Mesothelial cell of epicardium (in vitro differentiated cells): ENCODE measurements around the gene TNFSF12. TPM values are rescaled to one million over a fixed set of nuclear protein-coding genes. Genes with fewer than 3 reads are reported as not detected.

Experiments used
- DNase-seq, 2 experiments: peaks; one replicate each; pipeline ENCODE4 v3.0.0; 2021; ENCODE audit warnings: low spot score in 2 of 2; ENCODE audit not compliant: unreplicated experiment in 2 of 2
- H3K27ac Mint-ChIP-seq: 2 replicates; pipeline ENCODE4 v1.8.0; 2021; ENCODE audit warnings: mixed read lengths
- H3K27me3 Mint-ChIP-seq: 2 replicates; pipeline ENCODE4 v1.8.0; 2021; ENCODE audit warnings: low read depth, mixed read lengths
- H3K36me3 Mint-ChIP-seq: 2 replicates; pipeline ENCODE4 v1.8.0; 2021; ENCODE audit warnings: mixed read lengths
- H3K4me1 Mint-ChIP-seq: 2 replicates; pipeline ENCODE4 v1.8.0; 2021; ENCODE audit warnings: mixed read lengths
- H3K4me3 Mint-ChIP-seq: 2 replicates; pipeline ENCODE4 v1.8.0; 2021; ENCODE audit warnings: mild to moderate bottlenecking, moderate library complexity, mixed read lengths
- H3K9me3 Mint-ChIP-seq: 2 replicates; pipeline ENCODE4 v1.8.0; 2021; ENCODE audit warnings: mixed read lengths
- total RNA-seq: library from RNA; stranded (reverse); gene quantifications from 3 replicates; pipeline ENCODE4 v1.2.1, GENCODE V29; 2021
- TF ChIP-seq, protein P1 (sequence below): fragments of 200-600 bp; sonication (generic); IDR thresholded peaks from one replicate; pipeline ENCODE4 v1.5.0; 2021; ENCODE audit warnings: antibody characterized with exemption; ENCODE audit not compliant: unreplicated experiment

The TNFSF12 gene
- total RNA-seq, 1 donor from 2014 or later, result 7.6 TPM

GRCh38 chr17:7587420-7588151 lies 38.7 kb downstream of the TNFSF12 start:
- H3K27ac Mint-ChIP-seq, result peak overlapping the region; percentile 30
- no peaks in the 10 kb centered on the region for H3K9me3 Mint-ChIP-seq
- no peak overlapping the region for H3K4me3 Mint-ChIP-seq
- no peak for DNase-seq
- peaks cover 14% of the 10 kb centered on the region for H3K36me3 Mint-ChIP-seq
- H3K27me3 Mint-ChIP-seq, result no peaks in the 10 kb centered on the region
- TF ChIP-seq, protein P1, sequence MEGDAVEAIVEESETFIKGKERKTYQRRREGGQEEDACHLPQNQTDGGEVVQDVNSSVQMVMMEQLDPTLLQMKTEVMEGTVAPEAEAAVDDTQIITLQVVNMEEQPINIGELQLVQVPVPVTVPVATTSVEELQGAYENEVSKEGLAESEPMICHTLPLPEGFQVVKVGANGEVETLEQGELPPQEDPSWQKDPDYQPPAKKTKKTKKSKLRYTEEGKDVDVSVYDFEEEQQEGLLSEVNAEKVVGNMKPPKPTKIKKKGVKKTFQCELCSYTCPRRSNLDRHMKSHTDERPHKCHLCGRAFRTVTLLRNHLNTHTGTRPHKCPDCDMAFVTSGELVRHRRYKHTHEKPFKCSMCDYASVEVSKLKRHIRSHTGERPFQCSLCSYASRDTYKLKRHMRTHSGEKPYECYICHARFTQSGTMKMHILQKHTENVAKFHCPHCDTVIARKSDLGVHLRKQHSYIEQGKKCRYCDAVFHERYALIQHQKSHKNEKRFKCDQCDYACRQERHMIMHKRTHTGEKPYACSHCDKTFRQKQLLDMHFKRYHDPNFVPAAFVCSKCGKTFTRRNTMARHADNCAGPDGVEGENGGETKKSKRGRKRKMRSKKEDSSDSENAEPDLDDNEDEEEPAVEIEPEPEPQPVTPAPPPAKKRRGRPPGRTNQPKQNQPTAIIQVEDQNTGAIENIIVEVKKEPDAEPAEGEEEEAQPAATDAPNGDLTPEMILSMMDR, result no peak
- H3K4me1 Mint-ChIP-seq, result peaks cover 34% of the 10 kb centered on the region

- no peak for DNase-seq
- Mint-ChIP-seq H3K27ac (no peak overlapping the region), H3K4me3 (peak overlapping the region; percentile 57)
Measured at GRCh38 chr17:7588553-7589203, 39.8 kb downstream of the TNFSF12 start.

GRCh38 chr17:7589204-7589868 lies 40.5 kb downstream of the TNFSF12 start:
- H3K27ac Mint-ChIP-seq, result no peak overlapping the region
- peaks cover 27% of the 10 kb centered on the region for H3K4me1 Mint-ChIP-seq
- peaks cover 28% of the 10 kb centered on the region for H3K36me3 Mint-ChIP-seq
- no peaks in the 10 kb centered on the region for H3K9me3 Mint-ChIP-seq
- peak; percentile 65 to 83 for DNase-seq
- TF ChIP-seq, protein P1, result peak; percentile 84
- H3K27me3 Mint-ChIP-seq, result no peaks in the 10 kb centered on the region
- H3K4me3 Mint-ChIP-seq, result peak overlapping the region; percentile 57

More at GRCh38 chr17:7588553-7589203, 39.8 kb downstream of the TNFSF12 start:
- H3K27me3 Mint-ChIP-seq, result no peaks in the 10 kb centered on the region
- H3K9me3 Mint-ChIP-seq, result no peaks in the 10 kb centered on the region
- H3K36me3 Mint-ChIP-seq, result peaks cover 22% of the 10 kb centered on the region
- peaks cover 29% of the 10 kb centered on the region for H3K4me1 Mint-ChIP-seq
- TF ChIP-seq, protein P1, result no peak

DNA sequence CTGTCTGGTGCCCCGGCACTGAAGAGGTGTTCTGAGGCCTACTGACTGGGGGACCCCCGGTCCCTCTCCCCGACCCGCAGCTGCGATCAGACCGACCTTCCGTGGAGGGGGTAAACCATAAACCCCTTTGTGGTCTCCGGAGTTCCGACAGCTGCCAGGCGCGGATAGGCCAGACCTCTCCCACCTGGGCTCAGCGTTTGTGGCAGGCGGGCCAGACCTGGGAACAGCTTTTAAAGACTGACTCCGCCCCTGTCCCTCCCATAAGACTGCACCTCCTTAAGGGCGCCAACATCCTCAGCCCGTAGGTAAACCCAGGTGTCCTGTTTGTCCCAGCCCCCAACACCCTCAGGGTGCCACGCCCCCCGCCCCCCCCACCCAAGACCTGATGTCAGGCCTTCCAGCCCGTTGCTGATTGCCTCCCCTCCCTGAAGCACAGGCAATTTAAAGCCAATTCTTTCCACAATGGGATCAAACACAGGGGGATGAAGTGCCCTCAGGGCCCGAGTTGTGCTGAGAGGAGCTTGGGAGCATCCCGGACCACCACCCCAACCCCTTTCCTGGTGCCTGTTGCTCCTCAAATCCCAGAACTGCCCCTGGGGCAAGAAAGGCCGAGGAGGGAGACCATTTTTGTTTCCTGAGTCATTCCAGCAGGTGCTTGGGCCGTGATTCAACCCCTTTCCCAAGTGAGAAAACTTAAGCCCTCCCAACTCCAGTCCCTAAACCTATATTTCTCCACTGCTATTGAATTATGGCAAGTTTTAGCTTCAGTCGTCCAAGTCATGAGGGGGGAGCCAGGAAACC lies 41.2 kb downstream of the TNFSF12 start, which contains the start of gene SOX15:
Gene SOX15 (minus strand): TSS at position 204 of the 801 bp plus-strand sequence. CDS start 418 bp downstream, outside the sequence.
- Mint-ChIP-seq H3K27ac (peak within 1 kb of the TSS; percentile 93), H3K27me3 (no peaks in the 10 kb centered on the region), H3K4me3 (peak within 1 kb of the TSS; percentile 57), H3K9me3 (no peaks in the 10 kb centered on the region), H3K36me3 (peaks cover 31% of the 10 kb centered on the region), H3K4me1 (peaks cover 21% of the 10 kb centered on the region)
- TF ChIP-seq, protein P1, result no peak
- DNase-seq, result no peak

- Mint-ChIP-seq H3K4me3 (peak overlapping the region; percentile 2), H3K27me3 (no peaks in the 10 kb centered on the region), H3K4me1 (peaks cover 19% of the 10 kb centered on the region), H3K9me3 (no peaks in the 10 kb centered on the region), H3K27ac (peak overlapping the region; percentile 93), H3K36me3 (peaks cover 38% of the 10 kb centered on the region)
- TF ChIP-seq, protein P1, result no peak
- no peak for DNase-seq
Measured at GRCh38 chr17:7590743-7591142, 41.9 kb downstream of the TNFSF12 start.
